ENCODE measurements around the gene AFM.
"Not testable (repeated sequence)": the region's sequence is repeated elsewhere in the genome, so short reads cannot be mapped to it uniquely, and the experiment has no call there.

The AFM gene

DNA sequence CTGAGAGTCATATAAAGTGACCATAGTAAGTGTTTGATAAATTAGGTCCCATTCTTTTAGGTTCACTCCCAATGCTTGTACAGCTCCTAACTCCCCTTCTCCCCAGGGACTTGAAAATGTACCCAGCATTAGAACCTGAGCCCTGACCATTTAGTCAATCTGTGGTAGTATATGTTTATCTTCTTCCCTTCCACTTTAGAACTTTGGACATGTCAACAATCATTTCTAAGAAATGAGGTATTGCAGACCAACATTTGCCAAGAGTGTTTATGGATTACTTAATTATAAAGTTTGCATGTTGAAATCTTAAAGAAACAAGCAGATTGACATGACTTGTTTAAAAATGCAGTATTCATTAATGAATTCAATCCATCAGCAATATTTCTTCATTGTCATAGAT, 26.0 kb downstream of the AFM start:
- DNase-seq, result no peak

DNA sequence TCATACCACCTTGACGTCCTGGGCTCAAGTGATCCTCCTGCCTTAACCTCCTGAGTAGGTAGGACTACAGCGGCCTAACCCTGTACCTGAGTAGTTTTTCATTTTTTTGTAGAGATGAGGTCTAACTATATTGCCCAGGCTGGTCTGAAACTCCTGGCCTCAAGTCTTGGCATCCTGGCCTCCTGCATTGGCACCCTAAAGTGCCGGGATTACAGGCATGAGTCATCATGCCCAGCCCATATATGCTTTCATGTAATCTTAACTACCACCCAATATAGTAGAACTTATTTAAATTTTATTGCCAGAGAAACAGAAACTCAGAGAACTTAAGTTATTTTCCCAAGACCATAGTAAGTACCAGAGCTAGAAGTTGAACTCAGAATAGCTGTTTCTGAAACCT, 27.1 kb downstream of the AFM start:
- no peak for DNase-seq

DNA sequence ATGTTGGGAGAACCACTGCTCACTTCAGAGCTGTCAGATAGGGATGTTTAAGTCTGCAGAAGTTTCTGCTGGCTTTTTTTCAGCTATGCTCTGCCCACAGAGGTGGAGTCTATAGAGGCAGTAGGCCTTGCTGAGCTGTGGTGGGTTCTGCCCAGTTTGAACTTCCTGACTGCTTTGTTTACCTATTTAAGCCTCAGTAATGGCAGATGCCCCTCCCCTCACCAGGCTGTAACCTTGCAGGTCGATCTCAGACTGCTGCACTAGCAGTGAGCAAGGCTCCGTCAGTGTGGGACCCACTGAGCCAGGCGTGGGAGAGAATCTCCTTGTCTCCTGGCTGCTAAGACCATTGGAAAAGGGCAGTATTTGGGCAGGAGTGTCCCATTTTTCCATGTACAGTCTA, 36.8 kb downstream of the AFM start:
- DNase-seq, result no peak

DNA sequence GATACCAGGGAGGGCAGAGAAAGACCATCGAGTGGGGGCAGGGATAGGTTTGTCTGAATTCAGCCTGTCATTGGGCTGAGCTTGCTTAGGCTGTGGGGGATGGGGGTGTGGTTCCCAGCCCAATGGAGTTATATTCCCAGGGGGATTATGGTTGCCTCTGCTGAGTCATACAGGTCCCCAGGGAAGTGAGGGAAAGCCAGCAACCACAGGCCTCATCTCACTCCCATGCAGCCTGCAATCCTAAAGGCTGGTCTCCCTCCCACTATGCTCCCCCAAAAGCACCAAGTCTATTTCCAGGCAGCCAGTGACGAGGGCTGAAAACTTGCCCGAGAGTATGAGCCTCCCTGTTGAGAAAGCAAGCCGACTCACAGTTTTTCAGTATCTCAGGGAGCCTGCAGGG, 39.3 kb downstream of the AFM start:
- no peak for DNase-seq

DNA sequence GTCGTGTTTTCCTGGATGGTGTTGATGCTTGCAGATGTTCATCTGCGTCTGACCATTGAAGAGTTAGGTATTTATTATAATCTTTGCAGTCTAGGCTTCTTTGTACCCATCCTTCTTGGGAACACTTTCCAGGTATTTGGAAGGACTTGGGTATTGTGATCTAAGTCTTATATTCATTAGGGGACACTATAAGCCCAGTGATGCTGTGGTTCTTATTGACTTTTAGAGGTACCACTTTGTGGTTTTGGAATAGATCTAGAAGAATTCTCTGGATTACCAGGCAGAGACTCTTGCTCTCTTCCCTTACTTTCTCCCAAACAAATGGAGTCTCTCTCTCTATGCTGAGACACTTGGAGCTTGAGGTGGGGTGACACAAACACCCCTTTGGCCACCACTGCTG, 41.6 kb downstream of the AFM start:
- no peak for DNase-seq

DNA sequence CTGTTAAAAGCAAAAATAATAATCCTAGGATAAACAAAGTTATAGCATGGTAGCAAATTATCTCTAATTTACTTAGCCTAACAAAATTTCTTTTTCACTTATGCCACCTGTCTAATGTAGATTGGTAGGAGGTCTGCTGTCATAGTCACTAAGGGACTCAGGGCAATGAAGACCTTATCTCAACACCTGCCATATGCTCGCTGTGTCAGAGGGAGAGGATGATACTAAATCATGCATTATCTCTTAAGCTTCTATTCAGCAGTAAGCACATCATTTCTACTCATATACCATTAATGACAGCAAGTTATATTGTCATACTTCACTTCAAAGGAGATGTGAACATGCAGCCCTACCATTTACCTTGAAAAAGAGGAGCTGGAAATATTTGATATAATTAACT, 44.1 kb downstream of the AFM start:
- DNase-seq, result no peak

DNA sequence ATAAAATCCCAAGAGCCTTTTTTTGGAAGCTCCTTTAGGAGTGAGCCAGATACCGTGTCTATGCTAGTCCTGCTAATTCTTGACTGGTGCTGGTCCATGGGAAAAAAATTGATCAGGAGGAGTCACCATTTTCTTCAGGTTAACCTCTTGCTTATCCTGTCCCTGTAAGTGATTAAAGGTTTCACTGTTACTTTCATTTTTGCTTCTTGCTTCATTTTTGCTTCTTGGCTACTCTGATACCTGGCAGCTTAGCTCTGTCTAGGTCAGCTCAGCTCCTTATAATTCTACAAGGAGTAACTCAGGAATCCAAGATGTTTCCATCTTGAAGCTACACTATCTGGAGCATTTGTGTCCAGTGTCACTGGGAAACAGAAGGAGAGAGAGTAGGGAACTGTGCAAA, 45.7 kb downstream of the AFM start:
- no peak for DNase-seq

DNA sequence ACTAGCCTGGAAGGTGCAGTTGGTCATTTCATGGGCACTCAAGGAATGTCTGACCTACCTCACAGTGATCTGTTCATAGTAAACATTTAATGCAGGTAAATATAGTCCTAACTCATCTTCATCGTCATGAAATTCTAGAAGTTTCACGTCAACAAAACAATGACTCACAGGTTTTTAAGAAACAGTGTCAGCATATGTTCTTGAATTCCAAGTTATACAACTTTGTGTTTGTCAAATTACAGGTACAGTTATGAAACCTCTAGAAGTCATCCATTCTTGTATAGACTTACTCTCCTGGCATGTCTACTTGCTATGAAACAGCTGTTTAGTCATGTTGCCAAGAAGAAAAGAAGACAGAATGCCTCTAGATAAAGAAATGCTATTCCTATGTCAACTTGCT, 46.6 kb downstream of the AFM start:
- DNase-seq, result no peak

DNA sequence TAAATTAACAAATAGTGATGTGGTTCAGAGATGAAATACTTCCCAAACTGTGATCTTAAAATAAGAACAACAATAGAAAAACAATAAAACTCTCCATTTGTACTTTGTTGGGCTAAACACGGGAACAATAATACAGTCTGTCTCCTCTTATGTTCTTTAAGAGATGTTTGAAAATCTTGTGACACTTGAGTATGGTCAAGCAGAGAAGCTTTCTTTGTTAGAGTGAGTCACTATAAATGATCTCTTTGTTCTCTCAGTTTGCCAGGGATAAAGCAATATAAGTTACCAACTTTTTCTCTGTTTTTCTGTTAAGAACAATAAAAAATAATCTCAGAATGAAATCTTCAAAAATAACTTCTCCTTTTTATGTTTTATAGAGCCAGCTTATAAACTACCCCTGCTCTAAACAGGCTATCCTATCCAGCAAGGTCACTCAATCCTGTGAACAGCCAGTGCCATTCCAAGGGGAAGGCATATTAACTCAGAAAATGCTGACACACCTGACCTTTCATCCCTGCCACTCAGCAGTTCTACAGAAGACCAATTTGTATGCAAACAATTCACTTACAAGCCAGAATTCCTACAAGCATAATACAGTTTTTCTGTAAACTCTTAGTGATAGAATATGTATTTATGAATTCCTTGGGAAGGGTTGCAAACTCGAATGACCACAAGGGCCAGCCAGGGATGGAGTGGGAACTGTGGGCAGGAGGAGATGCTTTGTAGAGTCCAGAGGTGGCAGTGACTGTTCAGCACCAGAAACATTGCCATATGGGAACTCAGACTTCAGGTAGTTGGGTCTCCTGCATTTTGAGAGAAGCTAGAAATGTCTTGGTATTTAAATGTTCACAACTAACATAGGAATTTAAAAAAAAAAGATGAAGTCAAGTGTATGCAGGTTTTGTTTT, 52.2 kb downstream of the AFM start:
- DNase-seq, result no peak

DNA sequence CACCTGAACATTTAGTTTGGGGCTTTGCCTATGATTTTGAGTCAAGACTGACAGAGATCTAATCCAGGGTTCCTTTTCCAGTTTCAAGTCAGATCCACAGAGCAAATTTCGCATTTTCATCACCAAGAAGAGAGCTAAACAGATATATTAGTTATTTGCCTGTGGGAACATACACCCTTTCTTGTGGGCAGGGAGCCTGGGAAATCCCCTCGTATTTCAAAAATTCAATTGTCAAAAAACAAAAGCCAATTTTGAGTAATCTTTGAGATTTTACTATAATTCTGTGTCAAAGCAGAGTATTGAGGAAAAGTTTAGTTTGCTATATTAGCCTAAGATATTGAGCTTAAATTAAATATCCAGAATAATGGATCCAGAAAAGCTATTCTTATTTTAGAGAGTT, 56.6 kb downstream of the AFM start:
- no peak for DNase-seq

DNA sequence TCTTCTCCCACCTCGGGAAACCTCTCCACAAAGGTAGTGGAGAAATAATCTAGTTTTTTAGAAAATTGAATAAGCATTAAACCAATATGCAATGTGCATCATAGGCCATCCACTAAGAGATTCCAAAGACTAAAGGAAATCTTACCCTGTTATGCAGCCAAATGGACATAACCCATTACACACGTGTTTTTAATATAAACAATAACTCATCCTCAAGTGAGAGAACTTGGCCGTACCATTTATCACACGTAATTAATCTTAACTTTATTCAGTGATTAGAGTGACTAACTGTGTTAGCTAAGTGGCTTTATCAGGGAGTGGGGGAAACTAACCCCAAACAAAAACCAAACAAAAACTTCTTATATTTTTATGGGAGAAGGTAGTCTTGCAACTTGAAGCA, 57.8 kb downstream of the AFM start:
- no peak for DNase-seq

DNA sequence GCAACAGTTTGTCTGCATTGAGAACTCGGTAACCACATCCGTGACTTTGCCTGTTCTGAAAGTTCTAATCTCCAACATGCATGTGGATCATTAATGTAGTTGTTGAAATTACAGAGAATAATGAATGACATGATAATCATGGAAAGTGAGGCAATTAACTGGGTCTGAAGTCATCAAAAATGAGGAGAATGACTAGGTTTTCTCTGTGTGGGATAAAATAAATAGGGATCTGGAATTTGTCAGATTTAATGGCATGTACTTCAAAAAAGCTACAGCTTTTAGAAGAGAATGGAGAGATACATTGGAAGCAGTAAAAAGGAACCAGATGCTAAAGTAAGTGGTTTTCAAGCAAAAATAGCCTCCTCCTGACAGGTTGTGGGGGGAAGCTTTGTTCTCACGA, 59.3 kb downstream of the AFM start:
- no peak for DNase-seq

DNA sequence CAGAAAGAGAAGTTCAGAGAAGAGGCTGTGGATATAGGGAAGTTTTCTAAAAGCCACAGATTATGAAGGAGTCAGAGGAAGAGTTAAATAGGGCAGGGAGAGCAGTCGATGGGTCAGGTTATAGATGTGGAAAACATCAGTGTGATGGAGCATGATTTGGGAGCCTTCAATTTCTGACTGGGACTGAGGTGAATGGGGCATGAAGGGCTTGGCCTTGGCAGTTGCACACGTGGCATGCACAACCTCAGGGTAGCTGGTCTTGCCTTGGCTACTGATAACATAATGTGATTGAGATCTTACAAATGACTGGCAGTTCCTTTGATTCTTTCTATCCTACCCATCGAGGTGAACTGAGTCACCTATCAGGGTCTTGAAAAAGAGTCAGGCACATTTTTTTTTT, 59.7 kb downstream of the AFM start:
- no peak for DNase-seq

DNA sequence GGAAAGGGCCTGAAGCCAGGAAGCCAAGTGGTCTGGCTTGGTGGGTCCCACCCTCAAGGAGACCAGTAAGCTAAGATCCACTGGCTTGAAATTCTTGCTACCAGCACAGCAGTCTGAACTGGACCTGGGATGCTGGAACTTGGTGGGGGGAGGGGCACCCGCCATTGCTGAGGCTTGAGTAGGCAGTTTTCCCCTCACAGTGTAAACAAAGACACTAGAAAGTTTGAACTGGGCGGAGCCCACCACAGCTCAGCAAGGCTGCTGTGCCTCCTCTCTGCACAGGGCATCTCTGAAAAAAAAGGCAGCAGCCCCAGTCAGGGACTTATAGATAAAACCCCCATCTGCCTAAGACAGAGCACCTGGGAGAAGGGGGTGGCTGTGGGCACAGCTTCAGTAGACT, 63.1 kb downstream of the AFM start:
- no peak for DNase-seq

DNA sequence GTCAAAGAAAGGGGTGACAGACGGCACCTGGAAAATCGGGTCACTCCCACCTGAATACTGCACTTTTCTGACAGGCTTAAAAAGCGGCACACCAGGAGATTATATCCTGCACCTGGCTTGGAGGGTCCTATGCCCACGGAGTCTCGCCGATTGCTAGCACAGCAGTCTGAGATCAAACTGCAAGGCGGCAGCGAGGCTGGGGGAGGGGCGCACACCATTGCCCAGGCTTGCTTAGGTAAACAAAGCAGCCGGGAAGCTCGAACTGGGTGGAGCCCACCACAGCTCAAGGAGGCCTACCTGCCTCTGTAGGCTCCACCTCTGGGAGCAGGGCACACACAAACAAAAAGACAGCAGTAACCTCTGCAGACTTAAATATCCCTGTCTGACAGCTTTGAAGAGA, 69.3 kb downstream of the AFM start:
- not testable (repeated sequence) for DNase-seq

All from stimulated activated CD4-positive, alpha-beta T cell treated with anti-CD3 and anti-CD28 coated beads, Interleukin-4, amount 100 ng/mL, for 24 hours (primary cell).